GM19035 (cell line): ENCODE results near the gene CPXM1.

Experiments used
- ATAC-seq: cut with Tn5 transposase; IDR thresholded peaks from one replicate; pipeline ENCODE4 v1.9.1; 2021; ENCODE audit not compliant: unreplicated experiment

Gene CPXM1

GRCh38 chr20:2750491-2751251 is 49.8 kb downstream of the CPXM1 start:
- no peak for ATAC-seq

GRCh38 chr20:2749951-2750490 is 50.4 kb downstream of the CPXM1 start:
- no peak for ATAC-seq

- no peak for ATAC-seq
Observed at GRCh38 chr20:2749343-2749950, 51.0 kb downstream of the CPXM1 start.

GRCh38 chr20:2748551-2749342 is 51.7 kb downstream of the CPXM1 start:
- no peak for ATAC-seq

GRCh38 chr20:2747676-2748235 is 52.7 kb downstream of the CPXM1 start:
- ATAC-seq, result no peak

GRCh38 chr20:2746636-2747265 is 53.7 kb downstream of the CPXM1 start:
- ATAC-seq, result no peak

GRCh38 chr20:2745936-2746635 is 54.3 kb downstream of the CPXM1 start:
- ATAC-seq, result no peak

GRCh38 chr20:2745060-2745910 is 55.1 kb downstream of the CPXM1 start:
- no peak for ATAC-seq
